ENCODE results near the gene ZNF267.
"Not testable (repeated sequence)": the region's sequence is repeated elsewhere in the genome, so short reads cannot be mapped to it uniquely, and the experiment has no call there.

The ZNF267 gene

DNA sequence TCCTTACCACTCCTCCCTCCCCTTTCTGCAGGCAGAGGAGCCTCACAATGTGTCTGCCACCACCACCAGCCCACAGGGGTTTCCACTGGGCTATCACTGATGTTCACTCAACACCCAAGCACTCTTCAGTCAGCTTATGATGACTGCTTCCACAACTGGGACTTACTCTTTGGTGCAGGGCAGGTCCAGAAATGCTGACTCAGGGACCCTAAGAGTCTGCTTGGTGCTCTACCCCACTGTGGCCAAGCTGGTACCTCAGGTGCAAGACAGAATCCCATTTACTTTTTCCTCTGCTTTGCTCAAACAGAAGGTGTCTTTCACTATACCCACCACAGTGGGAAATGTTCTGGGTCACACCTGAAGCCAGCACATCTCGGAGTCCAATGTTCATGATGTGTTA is 40.1 kb downstream of the ZNF267 start:
- H3K36me3 ChIP-seq (ENCODE audit: control insufficient read depth, insufficient read depth, low read length), result peaks cover 62% of the 10 kb centered on the region
- peak overlapping the region; percentile 4 for H3K4me3 ChIP-seq (ENCODE audit: insufficient read depth, low read depth, low read length, poor library complexity, severe bottlenecking)
- no peak for DNase-seq
- no peaks in the 10 kb centered on the region for H3K27me3 ChIP-seq (replicated peaks; ENCODE audit: control insufficient read depth, insufficient read depth, low read length, poor library complexity, severe bottlenecking)
- H3K27ac ChIP-seq (ENCODE audit: insufficient read depth, low read length, poor library complexity, severe bottlenecking), result no peak overlapping the region
- peaks cover 61% of the 10 kb centered on the region for H3K9me3 ChIP-seq (ENCODE audit: control insufficient read depth, low read length)
- H3K4me1 ChIP-seq (ENCODE audit: control insufficient read depth, insufficient read depth, low read length, poor library complexity, severe bottlenecking), result no peaks in the 10 kb centered on the region

DNA sequence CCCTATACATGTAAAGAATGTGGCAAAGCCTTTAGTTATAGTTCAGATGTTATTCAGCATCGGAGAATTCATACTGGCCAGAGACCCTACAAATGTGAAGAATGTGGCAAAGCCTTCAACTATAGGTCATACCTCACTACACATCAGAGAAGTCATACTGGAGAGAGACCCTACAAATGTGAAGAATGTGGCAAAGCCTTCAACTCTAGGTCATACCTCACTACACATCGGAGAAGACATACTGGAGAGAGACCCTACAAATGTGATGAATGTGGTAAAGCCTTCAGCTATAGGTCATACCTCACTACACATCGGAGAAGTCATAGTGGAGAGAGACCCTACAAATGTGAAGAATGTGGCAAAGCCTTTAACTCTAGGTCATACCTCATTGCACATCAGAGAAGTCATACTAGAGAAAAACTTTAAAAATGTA is 42.5 kb downstream of the ZNF267 start:
- no peak overlapping the region for H3K4me3 ChIP-seq (ENCODE audit: insufficient read depth, low read depth, low read length, poor library complexity, severe bottlenecking)
- no peaks in the 10 kb centered on the region for H3K27me3 ChIP-seq (replicated peaks; ENCODE audit: control insufficient read depth, insufficient read depth, low read length, poor library complexity, severe bottlenecking)
- no peak for DNase-seq
- no peak overlapping the region for H3K27ac ChIP-seq (ENCODE audit: insufficient read depth, low read length, poor library complexity, severe bottlenecking)
- H3K4me1 ChIP-seq (ENCODE audit: control insufficient read depth, insufficient read depth, low read length, poor library complexity, severe bottlenecking), result no peaks in the 10 kb centered on the region
- H3K36me3 ChIP-seq (ENCODE audit: control insufficient read depth, insufficient read depth, low read length), result peaks cover 53% of the 10 kb centered on the region
- H3K9me3 ChIP-seq (ENCODE audit: control insufficient read depth, low read length), result peaks cover 76% of the 10 kb centered on the region

GRCh38 chr16:31920373-31920772 is 46.8 kb downstream of the ZNF267 start:
- H3K4me3 ChIP-seq (ENCODE audit: insufficient read depth, low read depth, low read length, poor library complexity, severe bottlenecking), result no peak overlapping the region
- peaks cover 62% of the 10 kb centered on the region for H3K9me3 ChIP-seq (ENCODE audit: control insufficient read depth, low read length)

DNA sequence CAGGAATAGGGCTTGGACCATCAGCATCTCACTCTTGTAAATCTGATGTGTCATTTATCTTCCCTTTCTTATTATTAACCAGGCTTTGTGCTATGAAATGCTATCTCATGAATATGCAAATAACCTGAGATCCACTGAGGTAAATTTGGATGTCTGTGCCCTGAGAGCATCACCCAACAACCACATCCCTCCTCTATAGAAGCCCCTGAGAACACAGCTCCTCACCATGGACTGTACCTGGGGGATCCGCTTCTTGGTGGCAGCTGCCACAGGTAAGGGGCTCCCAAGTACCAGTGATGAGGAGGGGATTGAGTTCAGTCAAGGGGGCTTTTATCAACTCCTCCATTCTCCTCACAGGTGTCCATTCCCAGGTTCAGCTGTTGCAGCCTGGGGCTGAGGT is 78.2 kb downstream of the ZNF267 start:
- not testable (repeated sequence) for H3K27ac ChIP-seq (ENCODE audit: insufficient read depth, low read length, poor library complexity, severe bottlenecking); DNase-seq; H3K36me3 ChIP-seq (ENCODE audit: control insufficient read depth, insufficient read depth, low read length); H3K4me3 ChIP-seq (ENCODE audit: insufficient read depth, low read depth, low read length, poor library complexity, severe bottlenecking); H3K27me3 ChIP-seq (replicated peaks; ENCODE audit: control insufficient read depth, insufficient read depth, low read length, poor library complexity, severe bottlenecking); H3K4me1 ChIP-seq (ENCODE audit: control insufficient read depth, insufficient read depth, low read length, poor library complexity, severe bottlenecking); H3K9me3 ChIP-seq (ENCODE audit: control insufficient read depth, low read length)

More at GRCh38 chr16:31920373-31920772, 46.8 kb downstream of the ZNF267 start:
- DNase-seq, result no peak
- Histone ChIP-seq H3K4me1 (ENCODE audit: control insufficient read depth, insufficient read depth, low read length, poor library complexity, severe bottlenecking) (no peaks in the 10 kb centered on the region), H3K27me3 (replicated peaks; ENCODE audit: control insufficient read depth, insufficient read depth, low read length, poor library complexity, severe bottlenecking) (no peaks in the 10 kb centered on the region), H3K27ac (ENCODE audit: insufficient read depth, low read length, poor library complexity, severe bottlenecking) (no peak overlapping the region), H3K36me3 (ENCODE audit: control insufficient read depth, insufficient read depth, low read length) (peaks cover 14% of the 10 kb centered on the region)

DNA sequence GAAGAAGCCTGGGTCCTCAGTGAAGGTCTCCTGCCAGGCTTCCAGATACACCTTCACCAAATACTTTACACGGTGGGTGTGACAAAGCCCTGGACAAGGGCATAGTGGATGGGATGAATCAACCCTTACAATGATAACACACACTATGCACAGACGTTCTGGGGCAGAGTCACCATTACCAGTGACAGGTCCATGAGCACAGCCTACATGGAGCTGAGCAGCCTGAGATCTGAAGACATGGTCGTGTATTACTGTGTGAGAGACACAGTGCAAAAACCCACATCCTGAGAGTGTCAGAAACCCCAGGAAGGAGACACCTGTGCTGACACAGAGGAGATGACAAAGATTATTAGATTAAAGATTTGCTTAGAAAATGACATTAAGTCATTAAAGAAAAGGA is 78.6 kb downstream of the ZNF267 start:
- H3K4me3 ChIP-seq (ENCODE audit: insufficient read depth, low read depth, low read length, poor library complexity, severe bottlenecking); H3K36me3 ChIP-seq (ENCODE audit: control insufficient read depth, insufficient read depth, low read length); H3K9me3 ChIP-seq (ENCODE audit: control insufficient read depth, low read length); H3K27ac ChIP-seq (ENCODE audit: insufficient read depth, low read length, poor library complexity, severe bottlenecking); H3K27me3 ChIP-seq (replicated peaks; ENCODE audit: control insufficient read depth, insufficient read depth, low read length, poor library complexity, severe bottlenecking); H3K4me1 ChIP-seq (ENCODE audit: control insufficient read depth, insufficient read depth, low read length, poor library complexity, severe bottlenecking): not testable (repeated sequence)
- peak in 2 of 3 donors; percentile 19 to 42 for DNase-seq

GRCh38 chr16:31956221-31956620 is 82.6 kb downstream of the ZNF267 start:
- not testable (repeated sequence) for H3K9me3 ChIP-seq (ENCODE audit: control insufficient read depth, low read length); H3K4me3 ChIP-seq (ENCODE audit: insufficient read depth, low read depth, low read length, poor library complexity, severe bottlenecking); H3K4me1 ChIP-seq (ENCODE audit: control insufficient read depth, insufficient read depth, low read length, poor library complexity, severe bottlenecking); H3K36me3 ChIP-seq (ENCODE audit: control insufficient read depth, insufficient read depth, low read length); H3K27me3 ChIP-seq (replicated peaks; ENCODE audit: control insufficient read depth, insufficient read depth, low read length, poor library complexity, severe bottlenecking); H3K27ac ChIP-seq (ENCODE audit: insufficient read depth, low read length, poor library complexity, severe bottlenecking)
- DNase-seq, result peak; percentile 27 to 28 (median 28)

DNA sequence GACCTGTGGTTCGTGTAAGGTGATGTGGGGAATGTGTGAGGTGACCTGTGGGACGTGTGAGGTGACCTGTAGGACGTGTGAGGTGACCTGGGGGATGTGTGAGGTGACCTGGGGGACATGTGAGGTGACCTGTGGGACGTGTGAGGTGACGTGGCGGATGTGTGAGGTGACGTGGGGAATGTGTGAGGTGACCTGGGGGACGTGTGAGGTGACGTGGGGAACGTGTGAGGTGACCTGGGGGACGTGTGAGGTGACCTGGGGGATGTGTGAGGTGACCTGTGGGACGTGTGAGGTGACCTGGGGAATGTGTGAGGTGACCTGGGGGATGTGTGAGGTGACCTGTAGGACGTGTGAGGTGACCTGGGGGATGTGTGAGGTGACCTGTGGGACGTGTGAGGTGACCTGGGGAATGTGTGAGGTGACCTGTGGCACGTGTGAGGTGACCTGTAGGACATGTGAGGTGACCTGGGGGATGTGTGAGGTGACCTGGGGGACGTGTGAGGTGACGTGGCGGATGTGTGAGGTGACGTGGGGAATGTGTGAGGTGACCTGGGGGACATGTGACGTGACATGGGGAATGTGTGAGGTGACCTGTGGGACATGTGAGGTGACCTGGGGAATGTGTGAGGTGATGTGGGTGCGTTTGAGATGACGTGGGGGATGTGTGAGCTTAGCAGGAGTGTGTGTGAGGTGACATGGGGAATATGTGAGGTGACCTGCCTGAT is 86.7 kb downstream of the ZNF267 start:
- not testable (repeated sequence) for DNase-seq; H3K27me3 ChIP-seq (replicated peaks; ENCODE audit: control insufficient read depth, insufficient read depth, low read length, poor library complexity, severe bottlenecking)

More for the DNA sequence above, 86.7 kb downstream of the ZNF267 start:
- H3K36me3 ChIP-seq (ENCODE audit: control insufficient read depth, insufficient read depth, low read length); H3K4me1 ChIP-seq (ENCODE audit: control insufficient read depth, insufficient read depth, low read length, poor library complexity, severe bottlenecking); H3K27ac ChIP-seq (ENCODE audit: insufficient read depth, low read length, poor library complexity, severe bottlenecking); H3K9me3 ChIP-seq (ENCODE audit: control insufficient read depth, low read length); H3K4me3 ChIP-seq (ENCODE audit: insufficient read depth, low read depth, low read length, poor library complexity, severe bottlenecking): not testable (repeated sequence)

All from effector memory CD4-positive, alpha-beta T cell (primary cell).